ENCODE data around the gene RAB10. TPM values are rescaled to one million over a fixed set of nuclear protein-coding genes. Genes with fewer than 3 reads are reported as not detected.

Gene RAB10
- total and polyA plus RNA-seq, 2 of the 13 experiments (the other 11 are each of a cell fraction or from before 2014, with no cell fraction given): 48.2 to 120 TPM

DNA sequence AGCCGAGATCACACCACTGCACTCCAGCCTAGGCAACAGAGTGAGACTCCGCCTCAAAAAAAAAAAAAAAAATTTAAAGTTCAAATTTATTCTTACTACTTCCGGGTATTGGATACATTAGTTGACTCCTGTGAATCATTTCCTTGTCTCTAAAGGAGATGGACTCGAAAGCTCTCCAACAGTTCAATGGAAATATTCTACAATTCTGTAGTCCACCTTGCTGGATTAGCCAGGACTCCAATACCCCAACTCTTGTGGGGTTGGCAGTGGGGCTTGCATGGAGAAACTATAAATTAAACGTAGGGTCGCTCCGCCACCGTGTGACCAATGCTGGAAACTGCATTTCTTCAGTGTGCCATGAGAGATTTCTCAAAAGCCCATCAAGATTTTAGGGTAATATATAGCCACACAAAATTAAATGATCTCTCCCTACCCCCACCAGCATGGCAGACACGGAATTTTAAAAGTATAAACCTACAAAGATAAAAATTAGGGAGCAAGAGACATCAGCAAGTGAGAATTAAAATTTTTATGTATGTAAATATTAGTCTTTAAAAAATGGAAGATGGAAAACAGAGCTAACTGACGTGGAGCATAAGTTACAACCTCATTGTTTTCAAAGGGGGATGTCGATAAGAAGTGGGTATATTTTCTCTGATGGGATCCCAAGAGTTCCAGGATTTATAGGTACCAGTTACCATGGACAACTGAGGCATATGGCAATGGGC lies 111.2 kb downstream of the RAB10 start (continued):
- no peak for TF ChIP-seq MTA1 (CRISPR knock-in tag; IDR thresholded peaks at IDR 0.05; ENCODE audit: borderline replicate concordance)
- TF ChIP-seq, protein P1, sequence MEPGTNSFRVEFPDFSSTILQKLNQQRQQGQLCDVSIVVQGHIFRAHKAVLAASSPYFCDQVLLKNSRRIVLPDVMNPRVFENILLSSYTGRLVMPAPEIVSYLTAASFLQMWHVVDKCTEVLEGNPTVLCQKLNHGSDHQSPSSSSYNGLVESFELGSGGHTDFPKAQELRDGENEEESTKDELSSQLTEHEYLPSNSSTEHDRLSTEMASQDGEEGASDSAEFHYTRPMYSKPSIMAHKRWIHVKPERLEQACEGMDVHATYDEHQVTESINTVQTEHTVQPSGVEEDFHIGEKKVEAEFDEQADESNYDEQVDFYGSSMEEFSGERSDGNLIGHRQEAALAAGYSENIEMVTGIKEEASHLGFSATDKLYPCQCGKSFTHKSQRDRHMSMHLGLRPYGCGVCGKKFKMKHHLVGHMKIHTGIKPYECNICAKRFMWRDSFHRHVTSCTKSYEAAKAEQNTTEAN (CRISPR knock-in tag; conservative IDR thresholded peaks at IDR 0.05): no peak
- TF ChIP-seq SMYD3 (CRISPR knock-in tag; IDR thresholded peaks at IDR 0.05): no peak
- no peak for TF ChIP-seq GLI4 (CRISPR knock-in tag; IDR thresholded peaks at IDR 0.05; ENCODE audit: borderline replicate concordance)
- no peak for TF ChIP-seq TCF7L2 (IDR thresholded peaks at IDR 0.05; ENCODE audit: low read depth, low read length)
- TF ChIP-seq ZFX (CRISPR knock-in tag; IDR thresholded peaks at IDR 0.05; ENCODE audit: low read depth): no peak
- TF ChIP-seq STAG1 (CRISPR knock-in tag; IDR thresholded peaks at IDR 0.05): peak; percentile 94
- no peak for TF ChIP-seq ZIK1 (CRISPR knock-in tag; IDR thresholded peaks at IDR 0.05; ENCODE audit: borderline replicate concordance, low read depth)
- TF ChIP-seq ZNF570 (CRISPR knock-in tag; IDR thresholded peaks at IDR 0.05; ENCODE audit: borderline replicate concordance): no peak
- TF ChIP-seq, protein P2, sequence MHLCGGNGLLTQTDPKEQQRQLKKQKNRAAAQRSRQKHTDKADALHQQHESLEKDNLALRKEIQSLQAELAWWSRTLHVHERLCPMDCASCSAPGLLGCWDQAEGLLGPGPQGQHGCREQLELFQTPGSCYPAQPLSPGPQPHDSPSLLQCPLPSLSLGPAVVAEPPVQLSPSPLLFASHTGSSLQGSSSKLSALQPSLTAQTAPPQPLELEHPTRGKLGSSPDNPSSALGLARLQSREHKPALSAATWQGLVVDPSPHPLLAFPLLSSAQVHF (CRISPR knock-in tag; IDR thresholded peaks at IDR 0.05): no peak
- TF ChIP-seq NAIF1 (CRISPR knock-in tag; IDR thresholded peaks at IDR 0.05; ENCODE audit: borderline replicate concordance): no peak
- 0 out of 2 replicates have a peak, but pooled peaks have one; percentile 24 for TF ChIP-seq ELF3 (CRISPR knock-in tag; IDR thresholded peaks at IDR 0.05)
- no peak for TF ChIP-seq PCBP1 (IDR thresholded peaks at IDR 0.05; ENCODE audit: borderline replicate concordance, low read depth, low read length)
- no peak for TF ChIP-seq ZNF660 (CRISPR knock-in tag; IDR thresholded peaks at IDR 0.05; ENCODE audit: borderline replicate concordance, low read depth)
- no peak for TF ChIP-seq NFKBIZ (CRISPR knock-in tag; IDR thresholded peaks at IDR 0.05)
- TF ChIP-seq NR3C1 (CRISPR knock-in tag; IDR thresholded peaks at IDR 0.05): no peak
- peak; percentile 89 for TF ChIP-seq SMC3 (IDR thresholded peaks at IDR 0.05; ENCODE audit: low read length)
- no peak for TF ChIP-seq SOX5 (CRISPR knock-in tag; IDR thresholded peaks at IDR 0.05; ENCODE audit: borderline replicate concordance)
- no peak for TF ChIP-seq REL (CRISPR knock-in tag; conservative IDR thresholded peaks at IDR 0.05)
- TF ChIP-seq NONO (IDR thresholded peaks at IDR 0.05): no peak
- TF ChIP-seq NONO (CRISPR knock-in tag; conservative IDR thresholded peaks at IDR 0.05): no peak
- no peak for TF ChIP-seq MTA3 (CRISPR knock-in tag; IDR thresholded peaks at IDR 0.05)
- TF ChIP-seq KDM2A (CRISPR knock-in tag; IDR thresholded peaks at IDR 0.05; ENCODE audit: borderline replicate concordance, low read depth): 0 out of 2 replicates have a peak, but pooled peaks have one; percentile 25
- TF ChIP-seq, protein P3, sequence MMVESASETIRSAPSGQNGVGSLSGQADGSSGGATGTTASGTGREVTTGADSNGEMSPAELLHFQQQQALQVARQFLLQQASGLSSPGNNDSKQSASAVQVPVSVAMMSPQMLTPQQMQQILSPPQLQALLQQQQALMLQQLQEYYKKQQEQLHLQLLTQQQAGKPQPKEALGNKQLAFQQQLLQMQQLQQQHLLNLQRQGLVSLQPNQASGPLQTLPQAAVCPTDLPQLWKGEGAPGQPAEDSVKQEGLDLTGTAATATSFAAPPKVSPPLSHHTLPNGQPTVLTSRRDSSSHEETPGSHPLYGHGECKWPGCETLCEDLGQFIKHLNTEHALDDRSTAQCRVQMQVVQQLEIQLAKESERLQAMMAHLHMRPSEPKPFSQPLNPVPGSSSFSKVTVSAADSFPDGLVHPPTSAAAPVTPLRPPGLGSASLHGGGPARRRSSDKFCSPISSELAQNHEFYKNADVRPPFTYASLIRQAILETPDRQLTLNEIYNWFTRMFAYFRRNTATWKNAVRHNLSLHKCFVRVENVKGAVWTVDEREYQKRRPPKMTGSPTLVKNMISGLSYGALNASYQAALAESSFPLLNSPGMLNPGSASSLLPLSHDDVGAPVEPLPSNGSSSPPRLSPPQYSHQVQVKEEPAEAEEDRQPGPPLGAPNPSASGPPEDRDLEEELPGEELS (CRISPR knock-in tag; IDR thresholded peaks at IDR 0.05): no peak
- no peak for TF ChIP-seq ZNF670 (CRISPR knock-in tag; IDR thresholded peaks at IDR 0.05; ENCODE audit: borderline replicate concordance)
- TF ChIP-seq ATF1 (CRISPR knock-in tag; IDR thresholded peaks at IDR 0.05): 0 out of 2 replicates have a peak, but pooled peaks have one; percentile 26
- peak; percentile 86 for TF ChIP-seq RAD21 (CRISPR knock-in tag; IDR thresholded peaks at IDR 0.05)
- 0 out of 2 replicates have a peak, but pooled peaks have one; percentile 57 for TF ChIP-seq SSRP1 (CRISPR knock-in tag; IDR thresholded peaks at IDR 0.05)
- no peak for TF ChIP-seq FIP1L1 (IDR thresholded peaks at IDR 0.05; ENCODE audit: borderline replicate concordance, insufficient read depth, low read depth, low read length)

Data from HepG2 (cell line).